ENCODE data around the gene THAP5.

DNA sequence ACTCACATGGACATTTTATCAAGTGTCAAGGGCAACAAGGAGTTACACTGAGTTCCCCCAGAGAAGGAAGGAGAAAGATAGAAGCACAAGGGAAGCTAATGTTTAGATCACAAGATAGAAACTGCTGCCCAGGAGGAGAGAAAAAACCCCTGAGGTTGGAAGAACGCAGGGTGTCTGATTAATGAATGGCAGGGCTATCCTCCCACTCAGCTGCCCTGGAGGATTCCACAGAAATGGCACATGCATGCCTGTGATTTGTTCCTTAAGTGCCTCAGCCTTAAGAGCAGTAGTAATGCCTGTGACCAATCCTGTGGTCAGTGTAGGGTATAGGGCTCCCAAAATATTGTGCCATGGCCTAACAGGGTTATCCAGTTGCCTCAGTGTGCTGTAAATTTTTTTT lies 20.4 kb upstream of the THAP5 start:
- TF ChIP-seq, protein P1, sequence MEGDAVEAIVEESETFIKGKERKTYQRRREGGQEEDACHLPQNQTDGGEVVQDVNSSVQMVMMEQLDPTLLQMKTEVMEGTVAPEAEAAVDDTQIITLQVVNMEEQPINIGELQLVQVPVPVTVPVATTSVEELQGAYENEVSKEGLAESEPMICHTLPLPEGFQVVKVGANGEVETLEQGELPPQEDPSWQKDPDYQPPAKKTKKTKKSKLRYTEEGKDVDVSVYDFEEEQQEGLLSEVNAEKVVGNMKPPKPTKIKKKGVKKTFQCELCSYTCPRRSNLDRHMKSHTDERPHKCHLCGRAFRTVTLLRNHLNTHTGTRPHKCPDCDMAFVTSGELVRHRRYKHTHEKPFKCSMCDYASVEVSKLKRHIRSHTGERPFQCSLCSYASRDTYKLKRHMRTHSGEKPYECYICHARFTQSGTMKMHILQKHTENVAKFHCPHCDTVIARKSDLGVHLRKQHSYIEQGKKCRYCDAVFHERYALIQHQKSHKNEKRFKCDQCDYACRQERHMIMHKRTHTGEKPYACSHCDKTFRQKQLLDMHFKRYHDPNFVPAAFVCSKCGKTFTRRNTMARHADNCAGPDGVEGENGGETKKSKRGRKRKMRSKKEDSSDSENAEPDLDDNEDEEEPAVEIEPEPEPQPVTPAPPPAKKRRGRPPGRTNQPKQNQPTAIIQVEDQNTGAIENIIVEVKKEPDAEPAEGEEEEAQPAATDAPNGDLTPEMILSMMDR (IDR thresholded peaks at IDR 0.05) = no peak
- TF ChIP-seq ZFX (IDR thresholded peaks at IDR 0.05; ENCODE audit: borderline replicate concordance) = no peak
